ENCODE results near the gene TAF15. TPM values are rescaled to one million over a fixed set of nuclear protein-coding genes. Genes with fewer than 3 reads are reported as not detected.

Gene TAF15
- 11.4 and 35.2 TPM in 2 replicates for polyA plus RNA-seq

GRCh38 chr17:35808962-35809854, at the start of gene TAF15:
Gene TAF15 (plus strand): TSS chr17:35809484. CDS start chr17:35809570, 86 bp downstream.

DNA sequence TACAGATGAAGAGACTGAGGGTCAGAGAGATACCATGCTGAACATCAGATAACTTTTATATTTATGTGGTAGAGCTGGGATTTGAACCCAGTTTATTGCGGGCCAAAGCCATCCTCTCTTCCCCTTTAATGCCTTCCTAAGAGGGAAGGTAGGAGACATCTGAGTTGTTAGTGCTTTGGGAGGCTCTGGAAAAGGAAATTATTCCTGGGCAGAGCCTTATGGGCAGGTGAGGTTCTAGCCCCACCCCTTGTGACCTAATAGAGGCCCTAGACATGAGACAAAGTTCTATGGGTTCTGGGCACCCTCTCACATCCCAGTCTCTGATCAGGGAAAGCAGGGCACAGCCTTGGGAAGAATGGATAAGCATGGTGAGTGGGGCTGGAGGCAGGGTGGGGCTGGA, 48.7 kb upstream of the TAF15 start, which contains the start of gene C17orf50:
TSS of gene C17orf50 (plus strand) at position 301 of the 400 bp plus-strand sequence. CDS start at position 356, 55 bp downstream.

DNA sequence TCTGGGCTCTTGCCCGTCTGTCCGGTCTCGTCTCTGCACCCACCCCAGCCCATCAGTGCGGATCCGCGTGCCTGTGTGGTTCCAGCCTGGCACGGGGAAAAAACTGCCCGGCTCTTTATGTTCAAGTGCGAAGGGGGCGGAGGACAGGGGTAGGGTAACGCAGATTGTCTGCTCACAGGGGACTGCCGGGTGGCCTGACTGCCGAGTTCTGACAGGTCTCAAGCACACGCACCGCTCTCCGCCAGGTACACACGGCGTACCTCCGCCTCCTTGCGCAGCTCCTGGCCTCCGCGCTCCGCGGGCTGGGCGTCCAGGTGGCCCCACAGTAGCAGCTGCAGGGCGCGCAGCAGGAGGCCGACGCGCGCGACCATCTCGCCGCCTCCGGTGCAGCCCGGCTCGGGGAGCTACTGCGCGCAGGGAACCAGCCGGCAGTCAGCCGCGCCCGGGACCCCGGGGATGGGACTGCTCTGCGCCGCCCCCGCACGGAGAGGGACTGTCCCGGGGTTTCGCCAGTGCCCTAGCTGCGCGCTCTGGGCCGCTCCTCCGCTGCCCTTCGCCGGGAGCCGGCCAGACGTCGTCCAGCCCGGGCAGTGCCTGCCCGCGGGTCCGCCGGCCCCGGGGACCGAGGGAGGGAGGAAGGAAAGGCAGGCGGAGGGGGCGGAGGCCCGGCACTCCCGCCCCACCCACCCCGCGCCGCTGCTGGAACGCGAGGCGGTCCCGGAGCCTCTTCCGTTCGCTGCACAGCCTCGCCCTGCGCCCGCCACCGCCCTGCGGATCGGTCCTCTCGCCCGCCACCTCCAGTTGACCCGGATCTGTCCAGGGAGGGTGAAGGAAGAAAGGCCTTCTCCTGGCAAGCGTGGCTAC, 14.0 kb upstream of the TAF15 start, which contains the start of gene MMP28:
TSS of gene MMP28 (minus strand) at position 635 of the 864 bp plus-strand sequence. CDS start at position 371, 264 bp downstream.

GRCh38 chr17:35868737-35869136, 59.5 kb downstream of the TAF15 start, which contains the start of gene HEATR9:
Gene HEATR9 (minus strand): TSS chr17:35868891. CDS start chr17:35868742, 149 bp downstream.

GRCh38 chr17:35879773-35880654, 70.7 kb downstream of the TAF15 start, which contains the start of gene CCL5:
Gene CCL5 (minus strand): TSS chr17:35880360.

Other genes with a start within 250 kb of the TAF15 start
- gene SLFN14, start 248.7 kb upstream of the TAF15 start, polyA plus RNA-seq: not detected in 2 replicates
- gene PEX12, start 230.9 kb upstream of the TAF15 start, polyA plus RNA-seq: 9.9 and 11.2 TPM in 2 replicates
- gene AP2B1, start 222.2 kb upstream of the TAF15 start, polyA plus RNA-seq: 269 and 348 TPM in 2 replicates
- gene RASL10B, start 77.8 kb upstream of the TAF15 start, polyA plus RNA-seq: 0.66 and 1.7 TPM in 2 replicates
- not detected in 2 replicates for gene GAS2L2, start 56.2 kb upstream of the TAF15 start, polyA plus RNA-seq
- not detected in 2 replicates for gene C17orf50, start 48.6 kb upstream of the TAF15 start, polyA plus RNA-seq
- gene MMP28, start 13.8 kb upstream of the TAF15 start, polyA plus RNA-seq: 0.66 and 2.0 TPM in 2 replicates
- not detected in 2 replicates for gene HEATR9, start 59.4 kb downstream of the TAF15 start, polyA plus RNA-seq
- gene CCL5, start 70.9 kb downstream of the TAF15 start, polyA plus RNA-seq: not detected in 2 replicates
- gene RDM1, start 121.3 kb downstream of the TAF15 start, polyA plus RNA-seq: 3.4 TPM in 1 of 2 replicates, not detected in the other
- not detected in 2 replicates for gene LYZL6, start 134.2 kb downstream of the TAF15 start, polyA plus RNA-seq
- not detected in 2 replicates for gene CCL16, start 172.0 kb downstream of the TAF15 start, polyA plus RNA-seq
- not detected in 2 replicates for gene CCL14, start 177.2 kb downstream of the TAF15 start, polyA plus RNA-seq
- not detected in 2 replicates for gene CCL15, start 192.1 kb downstream of the TAF15 start, polyA plus RNA-seq
- not detected in 2 replicates for gene CCL23, start 208.5 kb downstream of the TAF15 start, polyA plus RNA-seq